ENCODE data around the gene BOD1L1. TPM values are rescaled to one million over a fixed set of nuclear protein-coding genes. Genes with fewer than 3 reads are reported as not detected.

The BOD1L1 gene
- total RNA-seq, 4 donors from 2014 or later = 33.7 to 72.2 (median 60.8) TPM

GRCh38 chr4:13654162-13654797 is 26.8 kb upstream of the BOD1L1 start:
- Histone ChIP-seq H3K36me3 (no peaks in the 10 kb centered on the region), H3K27ac (peak overlapping the region in 1 of 4 donors; percentile 52), H3K4me3 (peak overlapping the region; percentile 19 to 77 (median 30)), H3K4me1 (peaks cover 0 to 17% (median 2%) of the 10 kb centered on the region in 4 donors), H3K27me3 (no peaks in the 10 kb centered on the region), H3K9me3 (no peaks in the 10 kb centered on the region)
- 1% methylated on average over 27 of the region's 31 CpGs; no CpG with 5 or more reads in 1 of the 2 donors for WGBS, 2 donors (ENCODE audit: low coverage in 1 of 2)
- intact Hi-C loops (cut with DNase I; ENCODE audit: low total_unique reads) (no loop called here), in situ Hi-C loops (cut with MboI; ENCODE audit: low pct_ligation_motif_present in 1 of 4, low pct_unique_long_range_greater_than_20kb in 1 of 4, low sequenced_read_pairs in 3 of 4) (loop anchor here in 3 of 4 donors (25.0 kb wide), 2 partner anchors 1133 to 1508 kb away; no protein-coding TSS in a partner anchor)
- DNase-seq = peak; percentile 82
- TF ChIP-seq CTCF (IDR thresholded peaks at IDR 0.05) (peak; percentile 60 to 85 (median 81)), POLR2A (IDR thresholded peaks at IDR 0.05) (no peak)

- in situ Hi-C loops (cut with MboI; ENCODE audit: low pct_ligation_motif_present in 1 of 4, low pct_unique_long_range_greater_than_20kb in 1 of 4, low sequenced_read_pairs in 3 of 4) (loop anchor here in 3 of 4 donors (25.0 kb wide), 2 partner anchors 1134 to 1509 kb away; no protein-coding TSS in a partner anchor), intact Hi-C loops (cut with DNase I; ENCODE audit: low total_unique reads) (no loop called here)
- no peaks in the 10 kb centered on the region for H3K27me3 ChIP-seq
- no peaks in the 10 kb centered on the region for H3K36me3 ChIP-seq
- TF ChIP-seq CTCF (IDR thresholded peaks at IDR 0.05) (no peak), EP300 (IDR thresholded peaks at IDR 0.05; ENCODE audit: low read depth) (no peak), POLR2A (IDR thresholded peaks at IDR 0.05) (no peak), POLR2AphosphoS5 (IDR thresholded peaks at IDR 0.05) (no peak)
- no peak for DNase-seq
- H3K27ac ChIP-seq = no peak overlapping the region
- H3K4me1 ChIP-seq = peaks cover 0 to 17% (median 2%) of the 10 kb centered on the region in 4 donors
- peak overlapping the region in 1 of 4 donors; percentile 77 for H3K4me3 ChIP-seq
- H3K9me3 ChIP-seq = no peaks in the 10 kb centered on the region
- WGBS, 2 donors (ENCODE audit: low coverage in 1 of 2) = 44 to 65% methylated on average over 3 of the region's 3 CpGs
These were observed 26.2 kb upstream of the BOD1L1 start for GRCh38 chr4:13653766-13654161.

GRCh38 chr4:13647031-13647430 is 19.5 kb upstream of the BOD1L1 start:
- no peak for DNase-seq
- H3K4me1 ChIP-seq = no peaks in the 10 kb centered on the region
- in situ Hi-C loops (cut with MboI; ENCODE audit: low pct_ligation_motif_present in 1 of 4, low pct_unique_long_range_greater_than_20kb in 1 of 4, low sequenced_read_pairs in 3 of 4) = loop anchor here in 2 of 4 donors (25.0 kb wide), 2 partner anchors 1340 to 1365 kb away; partner anchors contain the start of gene CPEB2 (in 1 of the 2)
- intact Hi-C loops (cut with DNase I; ENCODE audit: low total_unique reads) = no loop called here
- H3K36me3 ChIP-seq = no peaks in the 10 kb centered on the region
- no peaks in the 10 kb centered on the region for H3K9me3 ChIP-seq
- H3K27ac ChIP-seq = no peak overlapping the region
- 43 to 63% methylated on average over 6 of the region's 6 CpGs for WGBS, 2 donors (ENCODE audit: low coverage in 1 of 2)
- no peak overlapping the region for H3K4me3 ChIP-seq
- TF ChIP-seq EP300 (IDR thresholded peaks at IDR 0.05; ENCODE audit: low read depth) = no peak
- no peak for TF ChIP-seq POLR2A (IDR thresholded peaks at IDR 0.05)
- TF ChIP-seq CTCF (IDR thresholded peaks at IDR 0.05) = no peak
- no peak for TF ChIP-seq POLR2AphosphoS5 (IDR thresholded peaks at IDR 0.05)
- H3K27me3 ChIP-seq = no peaks in the 10 kb centered on the region

- H3K9me3 ChIP-seq = no peaks in the 10 kb centered on the region
- in situ Hi-C loops (cut with MboI; ENCODE audit: low pct_ligation_motif_present in 1 of 4, low pct_unique_long_range_greater_than_20kb in 1 of 4, low sequenced_read_pairs in 3 of 4) (loop anchor here in 2 of 4 donors (25.0 kb wide), 2 partner anchors 1342 to 1367 kb away; partner anchors contain the start of gene CPEB2 (in 1 of the 2)), intact Hi-C loops (cut with DNase I; ENCODE audit: low total_unique reads) (no loop called here)
- DNase-seq = no peak
- H3K36me3 ChIP-seq = no peaks in the 10 kb centered on the region
- no peak for TF ChIP-seq POLR2AphosphoS5 (IDR thresholded peaks at IDR 0.05)
- no peak for TF ChIP-seq CTCF (IDR thresholded peaks at IDR 0.05)
- TF ChIP-seq POLR2A (IDR thresholded peaks at IDR 0.05) = no peak
- no peak for TF ChIP-seq EP300 (IDR thresholded peaks at IDR 0.05; ENCODE audit: low read depth)
- H3K27me3 ChIP-seq = no peaks in the 10 kb centered on the region
- WGBS, 2 donors (ENCODE audit: low coverage in 1 of 2) = 54 to 84% methylated on average over 1 of the region's 1 CpG
- H3K4me1 ChIP-seq = no peaks in the 10 kb centered on the region
- no peak overlapping the region for H3K4me3 ChIP-seq
- no peak overlapping the region for H3K27ac ChIP-seq
These were observed 17.6 kb upstream of the BOD1L1 start for GRCh38 chr4:13645075-13645474.

Measured in transverse colon (tissue), 4 donors.